ENCODE measurements around the gene PLA2G5.
"Not testable (repeated sequence)": the region's sequence is repeated elsewhere in the genome, so short reads cannot be mapped to it uniquely, and the experiment has no call there.

Gene PLA2G5

DNA sequence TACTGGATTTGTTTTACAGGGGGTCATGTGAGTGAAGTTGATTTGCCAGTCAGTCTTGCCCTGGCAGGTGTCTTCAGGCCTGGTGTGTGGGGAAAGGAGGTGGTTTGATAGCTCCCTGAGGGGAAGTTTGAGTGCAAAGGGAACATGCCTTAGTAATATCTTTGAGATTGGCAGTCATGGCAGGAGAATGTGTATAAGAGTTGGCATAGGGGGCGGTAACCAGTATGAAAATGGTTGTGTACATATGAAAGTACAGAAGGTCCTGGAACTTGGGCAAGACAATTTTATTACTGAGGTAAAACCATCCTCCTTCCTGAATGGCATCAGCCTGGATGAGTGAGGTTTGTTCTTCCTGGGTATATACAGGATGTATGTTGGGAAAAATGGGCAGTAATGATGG lies 37.6 kb upstream of the PLA2G5 start:
- DNase-seq (ENCODE audit: low read depth), result no peak
- TF ChIP-seq, protein P1, sequence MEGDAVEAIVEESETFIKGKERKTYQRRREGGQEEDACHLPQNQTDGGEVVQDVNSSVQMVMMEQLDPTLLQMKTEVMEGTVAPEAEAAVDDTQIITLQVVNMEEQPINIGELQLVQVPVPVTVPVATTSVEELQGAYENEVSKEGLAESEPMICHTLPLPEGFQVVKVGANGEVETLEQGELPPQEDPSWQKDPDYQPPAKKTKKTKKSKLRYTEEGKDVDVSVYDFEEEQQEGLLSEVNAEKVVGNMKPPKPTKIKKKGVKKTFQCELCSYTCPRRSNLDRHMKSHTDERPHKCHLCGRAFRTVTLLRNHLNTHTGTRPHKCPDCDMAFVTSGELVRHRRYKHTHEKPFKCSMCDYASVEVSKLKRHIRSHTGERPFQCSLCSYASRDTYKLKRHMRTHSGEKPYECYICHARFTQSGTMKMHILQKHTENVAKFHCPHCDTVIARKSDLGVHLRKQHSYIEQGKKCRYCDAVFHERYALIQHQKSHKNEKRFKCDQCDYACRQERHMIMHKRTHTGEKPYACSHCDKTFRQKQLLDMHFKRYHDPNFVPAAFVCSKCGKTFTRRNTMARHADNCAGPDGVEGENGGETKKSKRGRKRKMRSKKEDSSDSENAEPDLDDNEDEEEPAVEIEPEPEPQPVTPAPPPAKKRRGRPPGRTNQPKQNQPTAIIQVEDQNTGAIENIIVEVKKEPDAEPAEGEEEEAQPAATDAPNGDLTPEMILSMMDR (conservative IDR thresholded peaks at IDR 0.05; ENCODE audit: low read length), result no peak
- no peak overlapping the region for H3K4me3 ChIP-seq (ENCODE audit: low read length)

DNA sequence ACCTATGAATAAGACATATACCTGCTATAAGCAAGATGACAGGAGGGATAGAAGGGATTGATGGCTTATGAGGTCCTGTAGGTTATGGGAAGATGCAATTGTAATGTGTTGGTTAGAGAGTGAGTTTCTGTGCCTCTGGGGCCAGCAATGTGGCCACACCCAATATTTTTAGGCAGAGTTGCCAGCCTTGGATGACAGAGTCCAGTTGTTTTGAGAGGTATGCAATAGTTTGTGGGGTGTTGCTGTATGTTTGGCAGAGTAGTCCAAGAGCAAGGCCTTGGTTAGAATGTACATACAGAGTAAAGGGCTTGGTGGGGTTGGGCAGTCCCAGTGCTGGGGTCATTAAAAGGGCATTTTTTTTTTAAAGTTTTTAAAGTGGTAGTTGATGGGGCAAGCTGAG lies 36.6 kb upstream of the PLA2G5 start:
- H3K4me3 ChIP-seq (ENCODE audit: low read length), result no peak overlapping the region
- TF ChIP-seq, protein P1 (conservative IDR thresholded peaks at IDR 0.05; ENCODE audit: low read length), result no peak
- DNase-seq (ENCODE audit: low read depth), result no peak

DNA sequence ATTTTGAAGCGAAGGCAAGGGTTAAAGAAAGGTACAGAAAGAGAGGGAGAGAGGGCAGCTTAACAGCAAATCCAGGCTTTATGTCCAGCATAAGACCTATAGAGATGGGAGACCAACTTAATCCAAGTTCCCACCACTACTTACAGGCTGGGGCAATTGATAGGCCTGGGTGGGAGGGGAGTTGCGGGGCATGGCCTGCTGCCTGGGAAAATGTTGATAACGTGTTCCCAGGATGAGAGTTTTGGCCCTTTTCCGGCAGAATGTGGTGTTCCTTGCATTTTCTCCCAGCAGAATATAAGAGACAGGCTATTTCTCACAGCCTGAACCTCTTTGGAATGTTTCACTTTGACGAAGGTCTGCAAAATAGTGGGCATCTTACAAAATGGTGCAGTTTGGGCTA lies 34.9 kb upstream of the PLA2G5 start:
- no peak overlapping the region for H3K4me3 ChIP-seq (ENCODE audit: low read length)
- no peak for DNase-seq (ENCODE audit: low read depth)
- TF ChIP-seq, protein P1 (conservative IDR thresholded peaks at IDR 0.05; ENCODE audit: low read length), result no peak

DNA sequence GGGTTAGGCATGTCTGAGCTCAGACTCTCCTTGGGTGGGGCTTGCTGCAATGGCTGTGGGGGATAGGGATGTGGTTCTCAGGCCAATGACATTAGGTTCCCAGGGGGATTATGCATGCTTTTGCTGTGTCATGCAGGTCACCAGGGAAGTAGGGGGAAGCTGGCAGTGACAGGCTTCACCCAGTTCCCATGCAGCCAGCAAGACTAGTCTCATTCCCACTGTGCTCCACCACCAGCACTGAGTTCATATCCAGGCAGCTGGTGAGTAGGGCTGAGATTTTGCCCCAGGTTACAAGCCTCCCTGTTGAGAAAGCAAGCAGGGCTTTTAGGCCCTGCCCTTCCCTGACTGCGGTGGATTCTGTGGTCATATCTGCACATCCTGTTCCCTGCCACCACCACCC lies 32.1 kb upstream of the PLA2G5 start:
- DNase-seq (ENCODE audit: low read depth), result peak; percentile 17
- TF ChIP-seq, protein P1 (conservative IDR thresholded peaks at IDR 0.05; ENCODE audit: low read length), result no peak
- no peak overlapping the region for H3K4me3 ChIP-seq (ENCODE audit: low read length)

DNA sequence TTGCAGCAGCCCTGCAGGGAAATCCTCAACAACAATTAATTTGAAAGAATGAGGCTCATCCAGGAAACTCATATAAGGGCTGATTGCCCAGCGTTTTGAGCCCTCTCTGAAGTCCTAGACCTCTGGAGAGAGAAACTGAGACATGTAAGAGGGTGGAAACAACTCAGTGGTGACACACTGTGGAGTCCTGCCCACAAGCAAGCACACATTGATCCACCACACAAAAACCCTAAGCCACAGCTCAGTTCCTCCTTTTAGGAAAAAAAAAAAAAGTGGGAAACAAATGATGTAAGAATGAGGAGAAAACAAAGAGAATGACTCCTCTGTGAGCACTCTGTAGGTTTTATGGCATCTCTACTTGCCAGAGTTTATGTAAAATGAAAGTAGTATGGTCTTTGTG lies 22.9 kb upstream of the PLA2G5 start:
- TF ChIP-seq, protein P1 (conservative IDR thresholded peaks at IDR 0.05; ENCODE audit: low read length), result no peak
- no peak overlapping the region for H3K4me3 ChIP-seq (ENCODE audit: low read length)
- DNase-seq (ENCODE audit: low read depth), result no peak

DNA sequence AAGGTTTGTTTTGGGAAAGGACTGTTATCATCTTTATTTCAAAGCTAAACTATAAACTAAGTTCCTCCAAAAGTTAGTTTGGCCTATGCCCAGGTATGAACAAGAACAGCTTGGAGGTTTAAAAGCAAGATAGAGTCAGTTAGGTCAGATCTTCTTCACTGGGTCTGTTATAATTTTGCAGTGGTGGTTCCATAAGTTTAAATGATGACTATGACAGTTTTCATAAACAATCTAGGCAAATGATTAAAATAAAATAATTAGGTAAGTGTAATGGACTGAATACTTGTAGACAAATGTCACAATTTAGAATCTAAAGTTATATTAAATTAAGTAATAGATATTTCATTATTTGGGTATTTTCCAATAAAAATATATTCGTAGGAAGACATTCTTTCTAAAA lies 21.4 kb upstream of the PLA2G5 start:
- no peak overlapping the region for H3K4me3 ChIP-seq (ENCODE audit: low read length)
- no peak for DNase-seq (ENCODE audit: low read depth)
- TF ChIP-seq, protein P1 (conservative IDR thresholded peaks at IDR 0.05; ENCODE audit: low read length), result no peak

DNA sequence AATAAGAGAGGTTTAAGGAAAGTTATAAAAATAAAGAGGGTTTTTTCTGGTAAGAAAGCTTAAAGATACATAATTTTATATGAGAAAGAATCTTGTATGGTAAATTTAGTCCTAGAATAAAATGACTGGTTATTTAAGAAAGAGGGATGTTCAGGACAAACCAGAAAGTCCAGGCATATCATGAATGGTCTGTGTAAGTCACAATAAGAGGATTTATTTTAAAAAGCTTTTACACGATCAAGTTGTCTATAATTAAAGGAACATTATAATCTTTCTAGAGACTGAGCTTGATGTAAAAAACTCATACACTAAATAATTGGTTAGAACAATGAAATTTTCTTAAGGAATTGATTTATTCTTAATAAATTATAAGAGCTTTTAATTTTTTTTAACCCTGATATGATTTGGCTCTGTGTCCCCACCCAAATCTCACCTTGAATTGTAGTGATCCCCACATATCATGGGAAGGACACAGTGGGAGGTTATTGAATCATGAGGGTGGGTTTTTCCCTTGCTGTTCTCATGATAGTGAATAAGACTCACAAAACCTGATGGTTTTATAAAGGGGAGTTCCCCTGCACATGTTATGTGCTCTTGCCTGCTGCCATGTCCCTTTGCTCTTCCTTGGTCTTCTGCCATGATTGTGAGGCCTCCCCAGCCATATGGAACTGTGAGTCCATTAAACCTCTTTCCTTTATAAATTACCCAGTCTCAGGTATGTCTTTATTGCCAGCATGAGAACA lies 20.8 kb upstream of the PLA2G5 start:
- DNase-seq (ENCODE audit: low read depth); H3K4me3 ChIP-seq (ENCODE audit: low read length): not testable (repeated sequence)

Measured in AG10803 (cell line).